Left ventricle myocardium inferior (tissue), 1 donor: ENCODE results near the gene PIEZO2. TPM values are rescaled to one million over a fixed set of nuclear protein-coding genes. Genes with fewer than 3 reads are reported as not detected.
"Not testable (repeated sequence)": the region's sequence is repeated elsewhere in the genome, so short reads cannot be mapped to it uniquely, and the experiment has no call there.

ENCODE experiments used
- DNase-seq: peaks from one replicate; pipeline ENCODE4 v3.0.0-alpha.2; 2020
- H3K27ac ChIP-seq: fragments of 200-600 bp; replicated peaks from 2 replicates; pipeline ENCODE4 v1.8.0; 2021
- H3K27me3 ChIP-seq: fragments of 200-600 bp; 2 replicates; pipeline ENCODE4 v1.8.0; 2021; ENCODE audit warnings: low read depth
- H3K36me3 ChIP-seq: fragments of 200-600 bp; 2 replicates; pipeline ENCODE4 v1.8.0; 2021
- H3K4me1 ChIP-seq: fragments of 200-600 bp; 2 replicates; pipeline ENCODE4 v1.8.0; 2021
- H3K4me3 ChIP-seq: fragments of 200-600 bp; 2 replicates; pipeline ENCODE4 v1.8.0; 2021; ENCODE audit warnings: mild to moderate bottlenecking, moderate library complexity
- H3K9me3 ChIP-seq: fragments of 200-600 bp; replicated peaks from 2 replicates; pipeline ENCODE4 v1.8.0; 2021
- CTCF ChIP-seq: fragments of 200-600 bp; IDR thresholded peaks from 2 replicates; pipeline ENCODE4 v1.8.0; 2021; ENCODE audit warnings: antibody characterized with exemption, mild to moderate bottlenecking, borderline replicate concordance
- intact Hi-C: fragments of 100-400 bp; cut with micrococcal nuclease; formaldehyde crosslinking; loops from one replicate; pipeline ENCODE4 v1.11.0; 2022
- total RNA-seq: library from RNA; stranded (reverse); fragmentation: NEBNext Ultra II Directional; extraction: Animal tissue kit (Norgen Biotek cat#: 25700); gene quantifications from one replicate; pipeline ENCODE4 v1.2.1, GENCODE V29; 2021
- donor health status: DM: no; HTN: yes; CAD: no; lungs with severe emphysema.

Gene PIEZO2
- total RNA-seq, 1 donor from 2014 or later = 0.33 TPM

- no peak for DNase-seq
- Histone ChIP-seq H3K4me1 (no peaks in the 10 kb centered on the region), H3K36me3 (no peaks in the 10 kb centered on the region), H3K27me3 (peaks cover 7% of the 10 kb centered on the region), H3K27ac (no peak overlapping the region), H3K4me3 (no peak overlapping the region), H3K9me3 (peaks cover 32% of the 10 kb centered on the region)
- intact Hi-C loops = no loop called here
- TF ChIP-seq CTCF = no peak
Observed at GRCh38 chr18:10942998-10943397, 206.4 kb downstream of the PIEZO2 start.

- Histone ChIP-seq H3K9me3 (peaks cover 5% of the 10 kb centered on the region), H3K27me3 (peaks cover 7% of the 10 kb centered on the region), H3K4me3 (no peak overlapping the region), H3K36me3 (no peaks in the 10 kb centered on the region), H3K4me1 (peaks cover 8% of the 10 kb centered on the region), H3K27ac (no peak overlapping the region)
- no peak for TF ChIP-seq CTCF
- DNase-seq = no peak
- intact Hi-C loops = no loop called here
Observed at GRCh38 chr18:10939822-10940221, 209.5 kb downstream of the PIEZO2 start.

- no peaks in the 10 kb centered on the region for H3K9me3 ChIP-seq
- peaks cover 8% of the 10 kb centered on the region for H3K4me1 ChIP-seq
- no peak overlapping the region for H3K4me3 ChIP-seq
- TF ChIP-seq CTCF = no peak
- H3K36me3 ChIP-seq = no peaks in the 10 kb centered on the region
- no peak overlapping the region for H3K27ac ChIP-seq
- DNase-seq = no peak
- peaks cover 11% of the 10 kb centered on the region for H3K27me3 ChIP-seq
- intact Hi-C loops = no loop called here
Observed at GRCh38 chr18:10937743-10938640, 211.4 kb downstream of the PIEZO2 start.

GRCh38 chr18:10936176-10937053 lies 213.0 kb downstream of the PIEZO2 start:
- H3K27ac ChIP-seq = no peak overlapping the region
- H3K27me3 ChIP-seq = peaks cover 6% of the 10 kb centered on the region
- intact Hi-C loops = no loop called here
- no peaks in the 10 kb centered on the region for H3K36me3 ChIP-seq
- no peak overlapping the region for H3K4me3 ChIP-seq
- no peak for TF ChIP-seq CTCF
- H3K9me3 ChIP-seq = no peaks in the 10 kb centered on the region
- no peak for DNase-seq
- peaks cover 8% of the 10 kb centered on the region for H3K4me1 ChIP-seq

- no peak for TF ChIP-seq CTCF
- Histone ChIP-seq H3K4me1 (peaks cover 8% of the 10 kb centered on the region), H3K4me3 (no peak overlapping the region), H3K27ac (no peak overlapping the region), H3K36me3 (no peaks in the 10 kb centered on the region), H3K9me3 (no peaks in the 10 kb centered on the region), H3K27me3 (peaks cover 6% of the 10 kb centered on the region)
- DNase-seq = no peak
- intact Hi-C loops = no loop called here
Observed at GRCh38 chr18:10935588-10935987, 213.8 kb downstream of the PIEZO2 start.

- H3K9me3 ChIP-seq, H3K27me3 ChIP-seq, H3K4me3 ChIP-seq, H3K27ac ChIP-seq, intact Hi-C loops, H3K4me1 ChIP-seq, DNase-seq, H3K36me3 ChIP-seq: not testable (repeated sequence)
Observed at GRCh38 chr18:10933648-10934047, 215.7 kb downstream of the PIEZO2 start.
